HepG2 (cell line): Measurements from ENCODE around the gene LBX2. TPM values are rescaled to one million over a fixed set of nuclear protein-coding genes. Genes with fewer than 3 reads are reported as not detected.
A peak's percentile ranks its signal among the peaks of the same experiment; 100 is the strongest.

Source experiments
- ARNT2 ChIP-seq: sonication (generic); formaldehyde crosslinking; IDR thresholded peaks from 2 replicates; pipeline ENCODE4 v1.8.0; 2022; ENCODE audit warnings: mild to moderate bottlenecking, low read depth, missing genetic modification reagents, moderate library complexity
- ATF1 ChIP-seq: IDR thresholded peaks from 2 replicates; pipeline ENCODE4 v1.6.1; 2016; ENCODE audit warnings: mild to moderate bottlenecking, control low read depth
- BRD4 ChIP-seq: sonication (generic); formaldehyde crosslinking; IDR thresholded peaks from 2 replicates; pipeline ENCODE4 v1.4.0; 2020; ENCODE audit warnings: missing genetic modification reagents
- DNMT1 ChIP-seq: sonication (generic); formaldehyde crosslinking; IDR thresholded peaks from 2 replicates; pipeline ENCODE4 v1.5.1; 2020; ENCODE audit warnings: mild to moderate bottlenecking, missing genetic modification reagents
- GATAD2A ChIP-seq: IDR thresholded peaks from 2 replicates; pipeline ENCODE4 v1.6.1; 2016
- GRHL1 ChIP-seq: sonication (generic); formaldehyde crosslinking; conservative IDR thresholded peaks from 2 replicates; pipeline ENCODE4 v1.8.0; 2022; ENCODE audit warnings: missing genetic modification reagents
- HOMEZ ChIP-seq: IDR thresholded peaks from 2 replicates; pipeline ENCODE4 v1.6.1; 2016; ENCODE audit warnings: low read depth
- KAT8 ChIP-seq: IDR thresholded peaks from 2 replicates; pipeline ENCODE4 v1.6.1; 2016; ENCODE audit warnings: missing genetic modification reagents, missing compliant biosample characterization
- MAX ChIP-seq: IDR thresholded peaks from 2 replicates; pipeline ENCODE4 v1.6.1; 2012; ENCODE audit warnings: inconsistent platforms
- MTF1 ChIP-seq: sonication (generic); formaldehyde crosslinking; IDR thresholded peaks from 2 replicates; pipeline ENCODE4 v1.5.0; 2020; ENCODE audit warnings: missing genetic modification reagents
- SAFB2 ChIP-seq: sonication (generic); formaldehyde crosslinking; IDR thresholded peaks from 2 replicates; pipeline ENCODE4 v1.5.1; 2020; ENCODE audit warnings: missing genetic modification reagents, low read depth, mild to moderate bottlenecking, borderline replicate concordance
- SIX1 ChIP-seq: sonication (generic); formaldehyde crosslinking; IDR thresholded peaks from 2 replicates; pipeline ENCODE4 v1.4.0; 2020; ENCODE audit warnings: missing genetic modification reagents, borderline replicate concordance
- SP2 ChIP-seq: sonication (generic); formaldehyde crosslinking; IDR thresholded peaks from 2 replicates; pipeline ENCODE4 v1.5.1; 2020; ENCODE audit warnings: mild to moderate bottlenecking, missing genetic modification reagents
- YEATS4 ChIP-seq: sonication (generic); formaldehyde crosslinking; IDR thresholded peaks from 2 replicates; pipeline ENCODE4 v1.4.0; 2020; ENCODE audit warnings: missing genetic modification reagents, borderline replicate concordance
- ZNF276 ChIP-seq: sonication (generic); formaldehyde crosslinking; IDR thresholded peaks from 2 replicates; pipeline ENCODE4 v1.4.0; 2020; ENCODE audit warnings: mild to moderate bottlenecking, low read depth, missing genetic modification reagents
- ZNF281 ChIP-seq: sonication (generic); formaldehyde crosslinking; IDR thresholded peaks from 2 replicates; pipeline ENCODE4 v1.4.0; 2020; ENCODE audit warnings: missing genetic modification reagents, borderline replicate concordance
- ZNF335 ChIP-seq: sonication (generic); formaldehyde crosslinking; IDR thresholded peaks from 2 replicates; pipeline ENCODE4 v1.4.0; 2020; ENCODE audit warnings: missing genetic modification reagents
- ZNF350 ChIP-seq: sonication (generic); formaldehyde crosslinking; IDR thresholded peaks from 2 replicates; pipeline ENCODE4 v1.4.0; 2020; ENCODE audit warnings: mild to moderate bottlenecking, low read depth, missing genetic modification reagents, borderline replicate concordance
- ZNF674 ChIP-seq: sonication (generic); formaldehyde crosslinking; IDR thresholded peaks from 2 replicates; pipeline ENCODE4 v1.5.0; 2020; ENCODE audit warnings: low read depth, mild to moderate bottlenecking, missing genetic modification reagents
- ZNF720 ChIP-seq: sonication (generic); formaldehyde crosslinking; IDR thresholded peaks from 2 replicates; pipeline ENCODE4 v1.4.0; 2020; ENCODE audit warnings: missing genetic modification reagents
- ZNF780A ChIP-seq: sonication (generic); formaldehyde crosslinking; IDR thresholded peaks from 2 replicates; pipeline ENCODE4 v1.8.0; 2022; ENCODE audit warnings: mild to moderate bottlenecking, missing genetic modification reagents, moderate library complexity
- ZSCAN25 ChIP-seq: sonication (generic); formaldehyde crosslinking; IDR thresholded peaks from 2 replicates; pipeline ENCODE4 v1.8.0; 2022; ENCODE audit warnings: mild to moderate bottlenecking, missing genetic modification reagents
- polyA plus RNA-seq, 8 experiments: library from polyadenylated mRNA; depleted of rRNA in 3 of 8; stranded (reverse) in 7 of 8; unstranded in 1 of 8; fragments of >200 nt; fragmentation: Illumina TruSeq in 4 of 8; extraction: Trizol in 4 of 8; gene quantifications; 2 replicates each; pipeline versions ENCODE4 v1.2.1 to v1.2.3, GENCODE V29; 2011 to 2016; ENCODE audit warnings: low read depth in 4 of 8, missing spikeins in 1 of 8, mixed read lengths in 1 of 8; ENCODE audit not compliant: insufficient read depth in 1 of 8
- total RNA-seq, 5 experiments: library from RNA; depleted of rRNA; stranded (reverse); fragments of >200 nt; fragmentation: Illumina TruSeq; extraction: Trizol; gene quantifications; 2 replicates each; pipeline ENCODE4 v1.2.3, GENCODE V29; 2016; ENCODE audit warnings: low read depth in 1 of 5

LBX2 gene
- total and polyA plus RNA-seq, 2 of the 13 experiments (the other 11 are each of a cell fraction or from before 2014, with no cell fraction given) = 6.4 to 8.1 TPM

- TF ChIP-seq ZNF281 (CRISPR knock-in tag) (peak; percentile 87), ZNF674 (CRISPR knock-in tag) (no peak), ARNT2 (CRISPR knock-in tag) (peak; percentile 12; the same call in 1 of the 2 replicates), ZNF780A (CRISPR knock-in tag) (peak; percentile 58; the same call in 1 of the 2 replicates), ZNF350 (peak; percentile 84; the same call in 1 of the 2 replicates), BRD4 (CRISPR knock-in tag) (peak; percentile 82), KAT8 (CRISPR knock-in tag) (peak; percentile 66), MAX (peak; percentile 51; the same call in 1 of the 2 replicates), GATAD2A (CRISPR knock-in tag) (peak; percentile 33; the same call in 1 of the 2 replicates), ZNF276 (peak; percentile 77; the same call in 1 of the 2 replicates), YEATS4 (CRISPR knock-in tag) (peak; percentile 82), SIX1 (CRISPR knock-in tag) (peak; percentile 50; the same call in 1 of the 2 replicates), DNMT1 (CRISPR knock-in tag) (peak; percentile 68; the same call in 1 of the 2 replicates), HOMEZ (CRISPR knock-in tag) (no peak), ZNF720 (CRISPR knock-in tag) (peak; percentile 21; the same call in 1 of the 2 replicates), SAFB2 (CRISPR knock-in tag) (peak; percentile 95), SP2 (CRISPR knock-in tag) (no peak), ATF1 (no peak), ZNF335 (CRISPR knock-in tag) (0 out of 2 replicates have a peak, but pooled peaks have one; percentile 50), MTF1 (no peak), GRHL1 (CRISPR knock-in tag) (no peak), ZSCAN25 (CRISPR knock-in tag) (no peak; the same call in none of the 2 replicates)
Measured at GRCh38 chr2:74457549-74458131, 41.8 kb downstream of the LBX2 start (continued).
